HEK293 (cell line): ENCODE data around the gene PCSK2.

Experiments
- CTCF ChIP-seq: fragments of 450-650 bp; formaldehyde crosslinking; IDR thresholded peaks from 2 replicates; pipeline ENCODE4 v1.5.1; 2016; ENCODE audit warnings: missing biosample characterization, missing genetic modification characterization
- PRDM4 ChIP-seq: fragments of 450-650 bp; formaldehyde crosslinking; IDR thresholded peaks from 2 replicates; pipeline ENCODE4 v1.5.1; 2017; ENCODE audit warnings: missing biosample characterization, missing genetic modification characterization
- SP2 ChIP-seq: fragments of 450-650 bp; formaldehyde crosslinking; IDR thresholded peaks from 2 replicates; pipeline ENCODE4 v1.5.1; 2016; ENCODE audit warnings: missing biosample characterization, missing genetic modification characterization
- ZBTB7A ChIP-seq: fragments of 450-650 bp; formaldehyde crosslinking; IDR thresholded peaks from 2 replicates; pipeline ENCODE4 v1.5.1; 2016; ENCODE audit warnings: low read depth, missing biosample characterization, missing genetic modification characterization
- ZFP37 ChIP-seq: fragments of 450-650 bp; formaldehyde crosslinking; IDR thresholded peaks from 2 replicates; pipeline ENCODE4 v1.5.1; 2016; ENCODE audit warnings: missing biosample characterization, missing genetic modification characterization
- ZNF174 ChIP-seq: fragments of 450-650 bp; formaldehyde crosslinking; IDR thresholded peaks from 2 replicates; pipeline ENCODE4 v1.5.0; 2017; ENCODE audit warnings: missing biosample characterization, mild to moderate bottlenecking, missing genetic modification characterization
- ZNF266 ChIP-seq: fragments of 450-650 bp; formaldehyde crosslinking; IDR thresholded peaks from 2 replicates; pipeline ENCODE4 v1.5.1; 2016; ENCODE audit warnings: missing biosample characterization, missing genetic modification characterization, low read depth
- ZNF311 ChIP-seq: fragments of 450-650 bp; formaldehyde crosslinking; IDR thresholded peaks from 2 replicates; pipeline ENCODE4 v1.5.1; 2017; ENCODE audit warnings: missing biosample characterization, missing genetic modification characterization, borderline replicate concordance
- ZNF510 ChIP-seq: fragments of 450-650 bp; formaldehyde crosslinking; IDR thresholded peaks from 2 replicates; pipeline ENCODE4 v1.5.1; 2018; ENCODE audit warnings: mild to moderate bottlenecking, missing genetic modification characterization, missing biosample characterization; ENCODE audit not compliant: insufficient replicate concordance
- ZNF560 ChIP-seq: fragments of 450-650 bp; formaldehyde crosslinking; IDR thresholded peaks from 2 replicates; pipeline ENCODE4 v1.5.1; 2017; ENCODE audit warnings: missing biosample characterization, missing genetic modification characterization, borderline replicate concordance
- ZNF677 ChIP-seq: fragments of 450-650 bp; IDR thresholded peaks from 2 replicates; pipeline ENCODE4 v1.5.0; 2018; ENCODE audit warnings: missing biosample characterization, mild to moderate bottlenecking, missing genetic modification characterization, moderate library complexity
- ZSCAN30 ChIP-seq: fragments of 450-650 bp; IDR thresholded peaks from 2 replicates; pipeline ENCODE4 v1.5.1; 2018; ENCODE audit warnings: missing biosample characterization, mild to moderate bottlenecking, missing genetic modification characterization, moderate library complexity

GRCh38 chr20:17381724-17382123, 154.9 kb downstream of the PCSK2 start:
- TF ChIP-seq ZNF510 (tag by site-specific recombination) = no peak
- no peak for TF ChIP-seq ZBTB7A (tag by site-specific recombination)
- no peak for TF ChIP-seq ZNF174 (tag by site-specific recombination)
- TF ChIP-seq ZNF311 (tag by site-specific recombination) = no peak
- TF ChIP-seq CTCF (tag by site-specific recombination) = no peak
- no peak for TF ChIP-seq ZFP37 (tag by site-specific recombination)
- no peak for TF ChIP-seq ZNF266 (tag by site-specific recombination)
- no peak for TF ChIP-seq ZNF560 (tag by site-specific recombination)
- TF ChIP-seq ZSCAN30 = no peak
- TF ChIP-seq ZNF677 (tag by site-specific recombination) = no peak
- no peak for TF ChIP-seq SP2 (tag by site-specific recombination)
- TF ChIP-seq PRDM4 (tag by site-specific recombination) = no peak
